ENCODE results near the gene PRKN.
"Not testable (repeated sequence)": the region's sequence is repeated elsewhere in the genome, so short reads cannot be mapped to it uniquely, and the experiment has no call there.

The PRKN gene

GRCh38 chr6:161351858-161352257, 1375.7 kb downstream of the PRKN start:
- DNase-seq (ENCODE audit: low read depth in 2 of 3, low spot score in 2 of 3) = no peak

- no peak for DNase-seq (ENCODE audit: low read depth in 2 of 3, low spot score in 2 of 3)
Measured at GRCh38 chr6:161349886-161350285, 1377.7 kb downstream of the PRKN start.

- DNase-seq (ENCODE audit: low read depth in 2 of 3, low spot score in 2 of 3) = no peak
Measured at GRCh38 chr6:161348628-161348994, 1379.0 kb downstream of the PRKN start.

GRCh38 chr6:161347988-161348627, 1379.5 kb downstream of the PRKN start:
- DNase-seq (ENCODE audit: low read depth in 2 of 3, low spot score in 2 of 3) = no peak

GRCh38 chr6:161347125-161347524, 1380.4 kb downstream of the PRKN start:
- no peak for DNase-seq (ENCODE audit: low read depth in 2 of 3, low spot score in 2 of 3)

- no peak for DNase-seq (ENCODE audit: low read depth in 2 of 3, low spot score in 2 of 3)
Measured at GRCh38 chr6:161346717-161347116, 1380.8 kb downstream of the PRKN start.

- no peak for DNase-seq (ENCODE audit: low read depth in 2 of 3, low spot score in 2 of 3)
Measured at GRCh38 chr6:161344626-161345025, 1382.9 kb downstream of the PRKN start.

GRCh38 chr6:161342039-161342438, 1385.5 kb downstream of the PRKN start:
- DNase-seq (ENCODE audit: low read depth in 2 of 3, low spot score in 2 of 3) = no peak

- DNase-seq (ENCODE audit: low read depth in 2 of 3, low spot score in 2 of 3) = no peak
Measured at GRCh38 chr6:161341638-161342037, 1385.9 kb downstream of the PRKN start.

GRCh38 chr6:161338015-161338414, 1389.6 kb downstream of the PRKN start:
- DNase-seq (ENCODE audit: low read depth in 2 of 3, low spot score in 2 of 3) = no peak

- no peak for DNase-seq (ENCODE audit: low read depth in 2 of 3, low spot score in 2 of 3)
Measured at GRCh38 chr6:161336479-161336878, 1391.1 kb downstream of the PRKN start.

GRCh38 chr6:161333410-161333809, 1394.2 kb downstream of the PRKN start:
- DNase-seq (ENCODE audit: low read depth in 2 of 3, low spot score in 2 of 3) = no peak

- not testable (repeated sequence) for DNase-seq (ENCODE audit: low read depth in 2 of 3, low spot score in 2 of 3)
Measured at GRCh38 chr6:161331402-161332081, 1396.0 kb downstream of the PRKN start.

- no peak for DNase-seq (ENCODE audit: low read depth in 2 of 3, low spot score in 2 of 3)
Measured at GRCh38 chr6:161327360-161327953, 1400.1 kb downstream of the PRKN start.

GRCh38 chr6:161319231-161319630, 1408.3 kb downstream of the PRKN start:
- no peak for DNase-seq (ENCODE audit: low read depth in 2 of 3, low spot score in 2 of 3)

- DNase-seq (ENCODE audit: low read depth in 2 of 3, low spot score in 2 of 3) = no peak
Measured at GRCh38 chr6:161318456-161318855, 1409.1 kb downstream of the PRKN start.

GRCh38 chr6:161316531-161316930, 1411.0 kb downstream of the PRKN start:
- DNase-seq (ENCODE audit: low read depth in 2 of 3, low spot score in 2 of 3) = no peak

- not testable (repeated sequence) for DNase-seq (ENCODE audit: low read depth in 2 of 3, low spot score in 2 of 3)
Measured at GRCh38 chr6:161315246-161315917, 1412.2 kb downstream of the PRKN start.

GRCh38 chr6:161314541-161315245, 1412.9 kb downstream of the PRKN start:
- DNase-seq (ENCODE audit: low read depth in 2 of 3, low spot score in 2 of 3) = not testable (repeated sequence)

- DNase-seq (ENCODE audit: low read depth in 2 of 3, low spot score in 2 of 3) = no peak
Measured at GRCh38 chr6:161313940-161314509, 1413.5 kb downstream of the PRKN start.

GRCh38 chr6:161313475-161313874, 1414.1 kb downstream of the PRKN start:
- not testable (repeated sequence) for DNase-seq (ENCODE audit: low read depth in 2 of 3, low spot score in 2 of 3)

All from activated CD8-positive, alpha-beta memory T cell treated with anti-CD3 and anti-CD28 coated beads for 48 hours (primary cell).